GM12878 (cell line): ENCODE data around the gene KCNK1.

Source experiments
- CTCF ChIP-seq, 3 experiments: IDR thresholded peaks in 2 of 3; conservative IDR thresholded peaks in 1 of 3; 2 replicates each; pipeline ENCODE4 v1.5.1; 2011; ENCODE audit warnings: low read depth in 3 of 3, low read length in 3 of 3, mild to moderate bottlenecking in 3 of 3, control low read depth in 2 of 3, moderate library complexity in 2 of 3, inconsistent platforms in 1 of 3, mixed read lengths in 1 of 3; ENCODE audit not compliant: control insufficient read depth in 2 of 3, insufficient read depth in 1 of 3; ENCODE audit errors: extremely low read depth in 1 of 3
- ELK1 ChIP-seq: IDR thresholded peaks from 2 replicates; pipeline ENCODE4 v1.6.1; 2012; ENCODE audit warnings: low read depth, low read length, improper control_type of control experiment
- EZH2 ChIP-seq: IDR thresholded peaks from 2 replicates; pipeline ENCODE4 v1.6.1; 2012; ENCODE audit warnings: low read depth, mild to moderate bottlenecking, control low read depth, inconsistent platforms, low read length, borderline replicate concordance; ENCODE audit not compliant: control insufficient read depth
- GATAD2B ChIP-seq: fragments of 450-650 bp; conservative IDR thresholded peaks from 2 replicates; pipeline ENCODE4 v1.6.1; 2017; ENCODE audit warnings: low read depth, mild to moderate bottlenecking, moderate library complexity
- SMC3 ChIP-seq: IDR thresholded peaks from 2 replicates; pipeline ENCODE4 v1.6.1; 2011; ENCODE audit warnings: low read length, improper control_type of control experiment, borderline replicate concordance
- STAT1 ChIP-seq: fragments of 450-650 bp; conservative IDR thresholded peaks from 2 replicates; pipeline ENCODE4 v1.6.1; 2014; ENCODE audit warnings: antibody characterized with exemption, mild to moderate bottlenecking
- ZNF274 ChIP-seq: IDR thresholded peaks from one replicate; pipeline ENCODE4 v1.8.0; 2011; ENCODE audit not compliant: insufficient read length, insufficient read depth
- ZZZ3 ChIP-seq: IDR thresholded peaks from 2 replicates; pipeline ENCODE4 v1.6.1; 2011; ENCODE audit warnings: low read depth; ENCODE audit not compliant: control insufficient read depth, insufficient read length

- no peak for TF ChIP-seq ZNF274
- TF ChIP-seq STAT1: no peak
- no peak for TF ChIP-seq CTCF (IDR thresholded peaks at IDR 0.05 in 2 of 3, conservative IDR thresholded peaks at IDR 0.05 in 1 of 3; ENCODE audit: control insufficient read depth in 2 of 3, extremely low read depth in 1 of 3, insufficient read depth in 1 of 3, low read depth in 3 of 3, low read length in 3 of 3)
- no peak for TF ChIP-seq ELK1
- no peak for TF ChIP-seq SMC3
- no peak for TF ChIP-seq EZH2
- TF ChIP-seq GATAD2B: no peak
- TF ChIP-seq ZZZ3: no peak
These were observed 11.2 kb downstream of the KCNK1 start for GRCh38 chr1:233625087-233625486.
